ENCODE results near the gene KHDRBS2. TPM values are rescaled to one million over a fixed set of nuclear protein-coding genes. Genes with fewer than 3 reads are reported as not detected.

Gene KHDRBS2
- total RNA-seq, 1 donor from 2014 or later, result 14.0 TPM

GRCh38 chr6:62119401-62119800 is 166.6 kb downstream of the KHDRBS2 start:
- no peaks in the 10 kb centered on the region for H3F3A ChIP-seq (ENCODE audit: low read depth)
- H3K9ac ChIP-seq, result no peak overlapping the region
- H3K9me3 ChIP-seq (ENCODE audit: low read depth), result no peaks in the 10 kb centered on the region
- H3K27ac Mint-ChIP-seq, result no peak overlapping the region
- no peaks in the 10 kb centered on the region for H3K27me3 Mint-ChIP-seq (ENCODE audit: insufficient read depth, low read depth)
- H3K4me3 ChIP-seq, result no peak overlapping the region
- no peak for DNase-seq (ENCODE audit: low spot score)
- H4K20me1 ChIP-seq (ENCODE audit: low read depth), result no peaks in the 10 kb centered on the region
- H3K36me3 Mint-ChIP-seq, result peaks cover 7% of the 10 kb centered on the region
- no peak overlapping the region for H2AFZ ChIP-seq (replicated peaks)
- no peaks in the 10 kb centered on the region for H3K4me1 Mint-ChIP-seq
- peaks cover 9% of the 10 kb centered on the region for H3K9me3 Mint-ChIP-seq
- H3K27me3 ChIP-seq, result no peaks in the 10 kb centered on the region
- TF ChIP-seq, protein P1, sequence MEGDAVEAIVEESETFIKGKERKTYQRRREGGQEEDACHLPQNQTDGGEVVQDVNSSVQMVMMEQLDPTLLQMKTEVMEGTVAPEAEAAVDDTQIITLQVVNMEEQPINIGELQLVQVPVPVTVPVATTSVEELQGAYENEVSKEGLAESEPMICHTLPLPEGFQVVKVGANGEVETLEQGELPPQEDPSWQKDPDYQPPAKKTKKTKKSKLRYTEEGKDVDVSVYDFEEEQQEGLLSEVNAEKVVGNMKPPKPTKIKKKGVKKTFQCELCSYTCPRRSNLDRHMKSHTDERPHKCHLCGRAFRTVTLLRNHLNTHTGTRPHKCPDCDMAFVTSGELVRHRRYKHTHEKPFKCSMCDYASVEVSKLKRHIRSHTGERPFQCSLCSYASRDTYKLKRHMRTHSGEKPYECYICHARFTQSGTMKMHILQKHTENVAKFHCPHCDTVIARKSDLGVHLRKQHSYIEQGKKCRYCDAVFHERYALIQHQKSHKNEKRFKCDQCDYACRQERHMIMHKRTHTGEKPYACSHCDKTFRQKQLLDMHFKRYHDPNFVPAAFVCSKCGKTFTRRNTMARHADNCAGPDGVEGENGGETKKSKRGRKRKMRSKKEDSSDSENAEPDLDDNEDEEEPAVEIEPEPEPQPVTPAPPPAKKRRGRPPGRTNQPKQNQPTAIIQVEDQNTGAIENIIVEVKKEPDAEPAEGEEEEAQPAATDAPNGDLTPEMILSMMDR (IDR thresholded peaks at IDR 0.05), result no peak
- no peak for TF ChIP-seq EZH2 (IDR thresholded peaks at IDR 0.05)
- no peak for TF ChIP-seq EZH2phosphoT487 (IDR thresholded peaks at IDR 0.05)
- no peaks in the 10 kb centered on the region for H3K4me1 ChIP-seq
- no peak overlapping the region for H3K4me2 ChIP-seq
- no peak overlapping the region for H3K4me3 Mint-ChIP-seq
- no peak overlapping the region for H3K27ac ChIP-seq
- no peaks in the 10 kb centered on the region for H3K36me3 ChIP-seq
- no peaks in the 10 kb centered on the region for H3K79me2 ChIP-seq (ENCODE audit: low read depth)

DNA sequence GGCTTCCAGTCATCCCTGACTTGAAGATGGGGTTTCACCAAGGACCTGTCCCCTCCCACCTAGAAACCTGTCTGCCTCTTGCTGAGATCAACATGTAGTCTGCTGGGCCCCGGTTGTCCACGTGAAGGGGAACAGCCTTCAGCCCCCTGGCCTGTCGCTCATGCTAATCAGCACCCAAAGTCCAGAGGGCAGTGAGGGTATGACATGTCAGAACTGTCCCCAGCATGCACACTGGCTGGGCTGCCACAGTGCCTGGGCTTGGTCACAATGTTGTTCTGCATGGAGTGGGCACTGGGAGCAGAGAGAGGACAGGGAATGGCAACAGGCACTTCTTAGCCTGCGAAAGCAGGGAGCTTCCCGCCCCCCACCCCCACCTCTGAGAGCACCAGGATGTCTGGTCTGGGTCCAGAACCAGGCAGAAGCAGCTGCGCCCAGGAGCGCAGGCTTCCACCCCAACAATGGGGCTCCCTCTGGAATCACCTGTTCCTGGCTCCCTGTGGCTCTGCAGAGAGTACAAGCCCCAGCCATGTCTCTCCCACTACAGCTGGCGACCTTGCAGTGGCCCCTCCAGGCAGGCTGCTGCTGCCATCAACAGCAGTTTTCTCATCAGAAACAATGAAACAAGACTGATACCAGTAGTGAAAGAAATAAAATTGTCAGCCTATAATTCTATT is 182.7 kb downstream of the KHDRBS2 start:
- Histone ChIP-seq H3K4me2 (no peak overlapping the region), H3K4me1 (no peaks in the 10 kb centered on the region), H4K20me1 (ENCODE audit: low read depth) (no peaks in the 10 kb centered on the region), H3K4me3 (no peak overlapping the region), H3K27me3 (no peaks in the 10 kb centered on the region), H3F3A (ENCODE audit: low read depth) (no peaks in the 10 kb centered on the region), H3K79me2 (ENCODE audit: low read depth) (no peaks in the 10 kb centered on the region), H3K9ac (no peak overlapping the region), H3K9me3 (ENCODE audit: low read depth) (no peaks in the 10 kb centered on the region), H2AFZ (replicated peaks) (no peak overlapping the region), H3K36me3 (no peaks in the 10 kb centered on the region), H3K27ac (no peak overlapping the region)
- peaks cover 9% of the 10 kb centered on the region for H3K9me3 Mint-ChIP-seq
- no peaks in the 10 kb centered on the region for H3K36me3 Mint-ChIP-seq
- DNase-seq (ENCODE audit: low spot score), result no peak
- no peaks in the 10 kb centered on the region for H3K4me1 Mint-ChIP-seq
- no peaks in the 10 kb centered on the region for H3K27me3 Mint-ChIP-seq (ENCODE audit: insufficient read depth, low read depth)
- H3K27ac Mint-ChIP-seq, result no peak overlapping the region
- H3K4me3 Mint-ChIP-seq, result no peak overlapping the region
- TF ChIP-seq EZH2 (IDR thresholded peaks at IDR 0.05), result no peak
- no peak for TF ChIP-seq EZH2phosphoT487 (IDR thresholded peaks at IDR 0.05)
- TF ChIP-seq, protein P1 (IDR thresholded peaks at IDR 0.05), result no peak

- Mint-ChIP-seq H3K9me3 (peaks cover 7% of the 10 kb centered on the region), H3K4me3 (no peak overlapping the region), H3K4me1 (no peaks in the 10 kb centered on the region), H3K36me3 (no peaks in the 10 kb centered on the region), H3K27ac (no peak overlapping the region), H3K27me3 (ENCODE audit: insufficient read depth, low read depth) (no peaks in the 10 kb centered on the region)
- no peak for DNase-seq (ENCODE audit: low spot score)
- no peaks in the 10 kb centered on the region for H3K9me3 ChIP-seq (ENCODE audit: low read depth)
- no peaks in the 10 kb centered on the region for H3K4me1 ChIP-seq
- no peaks in the 10 kb centered on the region for H3K27me3 ChIP-seq
- H3K36me3 ChIP-seq, result no peaks in the 10 kb centered on the region
- H3K79me2 ChIP-seq (ENCODE audit: low read depth), result no peaks in the 10 kb centered on the region
- TF ChIP-seq EZH2phosphoT487 (IDR thresholded peaks at IDR 0.05), result no peak
- TF ChIP-seq, protein P1 (IDR thresholded peaks at IDR 0.05), result no peak
- TF ChIP-seq EZH2 (IDR thresholded peaks at IDR 0.05), result no peak
- no peak overlapping the region for H3K4me2 ChIP-seq
- no peak overlapping the region for H2AFZ ChIP-seq (replicated peaks)
- H4K20me1 ChIP-seq (ENCODE audit: low read depth), result no peaks in the 10 kb centered on the region
- no peak overlapping the region for H3K9ac ChIP-seq
- H3F3A ChIP-seq (ENCODE audit: low read depth), result no peaks in the 10 kb centered on the region
- H3K27ac ChIP-seq, result no peak overlapping the region
- no peak overlapping the region for H3K4me3 ChIP-seq
Observed at GRCh38 chr6:62102387-62102786, 183.6 kb downstream of the KHDRBS2 start.

All from neural progenitor cell (in vitro differentiated cells).